ENCODE results near the gene TNFRSF25.

- TF ChIP-seq, protein P1, sequence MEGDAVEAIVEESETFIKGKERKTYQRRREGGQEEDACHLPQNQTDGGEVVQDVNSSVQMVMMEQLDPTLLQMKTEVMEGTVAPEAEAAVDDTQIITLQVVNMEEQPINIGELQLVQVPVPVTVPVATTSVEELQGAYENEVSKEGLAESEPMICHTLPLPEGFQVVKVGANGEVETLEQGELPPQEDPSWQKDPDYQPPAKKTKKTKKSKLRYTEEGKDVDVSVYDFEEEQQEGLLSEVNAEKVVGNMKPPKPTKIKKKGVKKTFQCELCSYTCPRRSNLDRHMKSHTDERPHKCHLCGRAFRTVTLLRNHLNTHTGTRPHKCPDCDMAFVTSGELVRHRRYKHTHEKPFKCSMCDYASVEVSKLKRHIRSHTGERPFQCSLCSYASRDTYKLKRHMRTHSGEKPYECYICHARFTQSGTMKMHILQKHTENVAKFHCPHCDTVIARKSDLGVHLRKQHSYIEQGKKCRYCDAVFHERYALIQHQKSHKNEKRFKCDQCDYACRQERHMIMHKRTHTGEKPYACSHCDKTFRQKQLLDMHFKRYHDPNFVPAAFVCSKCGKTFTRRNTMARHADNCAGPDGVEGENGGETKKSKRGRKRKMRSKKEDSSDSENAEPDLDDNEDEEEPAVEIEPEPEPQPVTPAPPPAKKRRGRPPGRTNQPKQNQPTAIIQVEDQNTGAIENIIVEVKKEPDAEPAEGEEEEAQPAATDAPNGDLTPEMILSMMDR (conservative IDR thresholded peaks at IDR 0.05; ENCODE audit: low read depth in 2 of 2): no peak
- no peak for TF ChIP-seq EZH2 (IDR thresholded peaks at IDR 0.05; ENCODE audit: low read depth, unreplicated experiment)
- TF ChIP-seq ZNF114 (CRISPR knock-in tag; IDR thresholded peaks at IDR 0.05): no peak
- TF ChIP-seq JUNB (IDR thresholded peaks at IDR 0.05; ENCODE audit: unreplicated experiment): no peak
- TF ChIP-seq CREB1 (CRISPR knock-in tag; IDR thresholded peaks at IDR 0.05; ENCODE audit: low read depth): no peak
- no peak for TF ChIP-seq EZH2phosphoT487 (IDR thresholded peaks at IDR 0.05; ENCODE audit: unreplicated experiment)
- no peak for TF ChIP-seq POLR2AphosphoS5 (IDR thresholded peaks at IDR 0.05; ENCODE audit: low read depth)
- no peak for TF ChIP-seq REST (IDR thresholded peaks at IDR 0.05; ENCODE audit: unreplicated experiment)
- no peak for TF ChIP-seq ZNF331 (CRISPR knock-in tag; IDR thresholded peaks at IDR 0.05; ENCODE audit: low read depth)
Observed at GRCh38 chr1:6512245-6512907, 46.4 kb upstream of the TNFRSF25 start.

Measured in GM23338 (cell line).